Stomach smooth muscle (tissue), 2 donors: ENCODE measurements around the gene SLCO2A1.
A peak's percentile ranks its signal among the peaks of the same experiment; 100 is the strongest.

ENCODE experiments used
- H3K27ac ChIP-seq: one replicate; pipeline ENCODE4 v1.7.0; 2013; ENCODE audit warnings: mild to moderate bottlenecking, low read length, inconsistent platforms
- H3K27me3 ChIP-seq, 2 donors: one replicate each; pipeline ENCODE4 v1.7.0; 2013; ENCODE audit warnings: low read length in 2 of 2; ENCODE audit not compliant: insufficient read depth in 2 of 2, control insufficient read depth in 1 of 2
- H3K36me3 ChIP-seq, 2 donors: one replicate each; pipeline ENCODE4 v1.7.0; 2013; ENCODE audit warnings: low read length in 2 of 2; ENCODE audit not compliant: control insufficient read depth in 2 of 2, insufficient read depth in 2 of 2
- H3K4me1 ChIP-seq: one replicate; pipeline ENCODE4 v1.7.0; 2013; ENCODE audit warnings: low read length; ENCODE audit not compliant: control insufficient read depth, insufficient read depth
- H3K4me3 ChIP-seq, 2 donors: one replicate each; pipeline ENCODE4 v1.7.0; 2013; ENCODE audit warnings: low read length in 2 of 2
- H3K9ac ChIP-seq, 2 donors: one replicate each; pipeline ENCODE4 v1.7.0; 2013; ENCODE audit warnings: low read length in 2 of 2, mild to moderate bottlenecking in 1 of 2
- H3K9me3 ChIP-seq, 2 donors: one replicate each; pipeline ENCODE4 v1.7.0; 2013; ENCODE audit warnings: low read length in 2 of 2; ENCODE audit not compliant: control insufficient read depth in 2 of 2
- donor health status: healthy.
- donor health status: Pancreatic carcinoma.

The SLCO2A1 gene

GRCh38 chr3:133896002-133896761 is 133.5 kb downstream of the SLCO2A1 start:
- Histone ChIP-seq H3K9ac (peak overlapping the region; percentile 81 to 85), H3K27ac (no peak overlapping the region), H3K36me3 (no peaks in the 10 kb centered on the region), H3K4me3 (peak overlapping the region; percentile 63 to 78), H3K4me1 (peaks cover 13% of the 10 kb centered on the region), H3K27me3 (no peaks in the 10 kb centered on the region), H3K9me3 (no peaks in the 10 kb centered on the region)

GRCh38 chr3:133895208-133896001 is 134.3 kb downstream of the SLCO2A1 start, which contains the start of gene RAB6B:
RAB6B (minus strand) TSS chr3:133895882; CDS start chr3:133895466, 416 bp downstream.
- H3K9ac ChIP-seq: peak within 1 kb of the TSS; percentile 81 to 85
- peaks cover 13% of the 10 kb centered on the region for H3K4me1 ChIP-seq
- no peak within 1 kb of the TSS for H3K27ac ChIP-seq
- H3K36me3 ChIP-seq: no peaks in the 10 kb centered on the region
- H3K9me3 ChIP-seq: no peaks in the 10 kb centered on the region
- H3K27me3 ChIP-seq: no peaks in the 10 kb centered on the region
- H3K4me3 ChIP-seq: peak within 1 kb of the TSS; percentile 70 to 78

GRCh38 chr3:133894353-133895207 is 135.1 kb downstream of the SLCO2A1 start:
- peak overlapping the region; percentile 21 to 53 for H3K9ac ChIP-seq
- H3K27me3 ChIP-seq: no peaks in the 10 kb centered on the region
- no peaks in the 10 kb centered on the region for H3K9me3 ChIP-seq
- H3K27ac ChIP-seq: no peak overlapping the region
- no peaks in the 10 kb centered on the region for H3K36me3 ChIP-seq
- peaks cover 13% of the 10 kb centered on the region for H3K4me1 ChIP-seq
- H3K4me3 ChIP-seq: peak overlapping the region; percentile 70 to 78

DNA sequence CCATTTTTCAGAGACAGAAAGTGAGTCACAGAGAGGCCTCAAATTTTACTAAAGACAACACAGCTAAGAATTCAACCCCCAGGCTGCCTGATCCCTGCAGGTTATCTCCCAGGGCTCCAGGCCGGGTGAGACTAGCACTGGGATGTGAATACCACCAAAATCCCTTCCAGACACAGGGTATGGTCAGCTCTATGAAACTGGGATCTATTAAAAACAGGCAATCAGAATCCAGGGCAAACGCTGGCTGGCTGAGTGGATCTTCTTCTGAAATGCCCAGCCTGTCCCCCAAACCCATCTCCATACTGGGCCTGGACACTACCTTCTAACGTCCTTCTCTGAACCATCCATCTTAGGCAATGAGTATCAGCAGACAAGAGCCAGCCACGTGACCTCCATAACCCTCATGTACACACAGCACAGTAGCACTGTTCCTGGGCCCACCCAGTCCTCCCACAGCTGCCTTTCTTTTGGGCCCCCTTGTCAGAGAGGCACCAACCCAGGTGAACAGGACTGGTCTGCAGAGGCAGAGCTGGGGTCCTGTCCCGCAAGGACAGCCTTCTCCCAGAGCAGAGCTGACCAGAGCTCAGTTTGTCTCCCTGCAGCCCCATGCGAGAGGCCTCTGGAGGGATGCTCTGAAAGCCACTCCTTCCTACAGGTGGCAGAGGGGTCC is 135.9 kb downstream of the SLCO2A1 start:
- peak overlapping the region in 1 of 2 donors; percentile 78 for H3K4me3 ChIP-seq
- H3K9me3 ChIP-seq: no peaks in the 10 kb centered on the region
- peaks cover 13% of the 10 kb centered on the region for H3K4me1 ChIP-seq
- no peaks in the 10 kb centered on the region for H3K36me3 ChIP-seq
- H3K27ac ChIP-seq: no peak overlapping the region
- H3K27me3 ChIP-seq: no peaks in the 10 kb centered on the region
- H3K9ac ChIP-seq: no peak overlapping the region

DNA sequence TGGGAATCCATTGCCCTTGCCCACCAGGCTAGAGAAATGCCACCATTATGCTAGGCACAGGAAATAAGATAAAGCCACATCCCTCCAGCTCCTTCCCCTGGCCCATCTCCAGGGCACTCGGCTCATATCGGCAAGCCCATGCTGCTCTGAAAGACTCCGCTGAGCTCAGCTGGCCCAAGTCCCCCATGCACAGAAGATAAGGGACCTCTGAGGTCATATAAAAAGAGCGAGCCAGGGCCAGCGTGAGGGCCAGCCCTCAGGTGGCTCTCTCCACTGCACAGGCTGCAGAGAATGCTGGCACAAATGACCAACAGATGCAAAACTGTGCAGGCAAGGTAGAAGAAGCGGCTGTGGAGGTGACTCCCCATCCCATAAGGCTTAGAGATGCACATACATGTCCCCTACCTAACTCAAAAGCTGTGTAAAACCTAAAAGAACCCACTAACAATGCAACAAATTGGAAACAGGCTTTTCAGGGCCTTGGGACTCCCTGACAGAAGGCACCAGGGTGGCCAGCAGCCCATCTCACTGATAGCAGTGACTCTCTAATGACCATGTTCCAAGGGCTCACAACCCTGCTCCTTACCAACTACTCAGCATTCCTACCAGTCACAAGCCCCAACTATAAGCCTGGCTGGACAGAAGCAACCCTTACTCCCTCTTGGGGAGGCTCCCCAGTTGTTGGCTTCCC is 137.0 kb downstream of the SLCO2A1 start:
- Histone ChIP-seq H3K9ac (no peak overlapping the region), H3K4me1 (peaks cover 13% of the 10 kb centered on the region), H3K9me3 (no peaks in the 10 kb centered on the region), H3K36me3 (no peaks in the 10 kb centered on the region), H3K4me3 (no peak overlapping the region), H3K27ac (no peak overlapping the region), H3K27me3 (no peaks in the 10 kb centered on the region)

DNA sequence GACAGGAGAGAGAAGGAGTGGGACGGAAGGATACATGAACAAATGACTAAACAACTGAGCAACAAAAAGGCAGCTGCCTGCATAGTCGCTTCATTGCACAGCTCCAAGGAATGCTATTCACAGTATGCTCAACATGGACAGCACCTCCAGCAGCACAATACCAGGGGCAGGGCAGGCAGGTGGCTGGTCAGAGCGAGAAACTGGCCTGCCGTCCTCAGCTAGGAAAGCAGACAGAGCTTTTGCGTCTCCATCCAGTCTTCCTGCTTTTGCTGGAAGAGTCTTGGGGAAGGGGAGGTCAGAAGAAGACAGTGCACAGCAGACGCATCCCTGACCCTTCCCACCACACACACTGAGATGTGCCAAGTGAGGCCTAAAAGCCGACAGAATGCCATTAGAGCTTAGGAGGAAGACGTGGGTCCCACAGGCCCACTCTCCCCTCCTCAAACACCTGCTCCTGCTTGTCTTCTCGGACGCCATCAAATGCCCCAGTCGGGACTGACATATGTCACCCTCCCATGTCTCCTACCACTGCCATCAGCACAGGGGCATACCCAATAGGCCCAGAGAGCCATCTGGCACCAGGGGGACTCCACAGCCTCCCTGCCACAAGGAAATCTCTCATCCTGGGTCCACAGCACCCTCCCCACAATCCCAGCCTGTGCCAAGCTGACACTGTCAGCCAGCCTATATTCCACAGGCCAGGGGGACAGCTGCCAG is 137.9 kb downstream of the SLCO2A1 start:
- no peak overlapping the region for H3K27ac ChIP-seq

GRCh38 chr3:133890972-133891644 is 138.6 kb downstream of the SLCO2A1 start:
- no peak overlapping the region for H3K27ac ChIP-seq
- H3K4me1 ChIP-seq: peaks cover 11% of the 10 kb centered on the region
- H3K4me3 ChIP-seq: no peak overlapping the region

More for the DNA sequence above, 137.9 kb downstream of the SLCO2A1 start:
- Histone ChIP-seq H3K4me1 (peaks cover 13% of the 10 kb centered on the region), H3K36me3 (no peaks in the 10 kb centered on the region), H3K9me3 (no peaks in the 10 kb centered on the region), H3K4me3 (no peak overlapping the region), H3K27me3 (no peaks in the 10 kb centered on the region), H3K9ac (no peak overlapping the region)

DNA sequence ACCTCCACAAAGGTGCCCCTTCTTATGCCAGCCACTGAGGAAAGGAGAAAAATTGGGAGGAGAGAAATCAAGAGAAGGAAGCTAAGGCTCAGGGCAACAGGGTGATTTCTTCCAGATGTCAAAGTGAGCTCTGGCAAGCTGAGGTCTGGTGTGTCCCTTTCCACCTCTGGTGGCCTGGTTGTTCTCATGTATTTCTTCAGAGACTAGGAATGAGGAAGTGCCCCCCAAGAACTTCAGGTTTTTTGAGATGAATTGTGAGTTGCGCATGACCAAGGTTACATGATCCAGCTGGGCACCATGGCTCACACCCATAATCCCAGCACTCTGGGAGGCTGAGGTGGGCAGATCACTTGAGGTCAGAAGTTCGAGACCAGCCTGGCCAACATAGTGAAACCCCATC is 139.7 kb downstream of the SLCO2A1 start:
- Histone ChIP-seq H3K9ac (no peak overlapping the region), H3K4me1 (peaks cover 9% of the 10 kb centered on the region), H3K9me3 (no peaks in the 10 kb centered on the region), H3K36me3 (no peaks in the 10 kb centered on the region), H3K27ac (no peak overlapping the region), H3K27me3 (no peaks in the 10 kb centered on the region), H3K4me3 (no peak overlapping the region)

More at GRCh38 chr3:133890972-133891644, 138.6 kb downstream of the SLCO2A1 start:
- Histone ChIP-seq H3K9ac (no peak overlapping the region), H3K9me3 (no peaks in the 10 kb centered on the region), H3K27me3 (no peaks in the 10 kb centered on the region), H3K36me3 (no peaks in the 10 kb centered on the region)

DNA sequence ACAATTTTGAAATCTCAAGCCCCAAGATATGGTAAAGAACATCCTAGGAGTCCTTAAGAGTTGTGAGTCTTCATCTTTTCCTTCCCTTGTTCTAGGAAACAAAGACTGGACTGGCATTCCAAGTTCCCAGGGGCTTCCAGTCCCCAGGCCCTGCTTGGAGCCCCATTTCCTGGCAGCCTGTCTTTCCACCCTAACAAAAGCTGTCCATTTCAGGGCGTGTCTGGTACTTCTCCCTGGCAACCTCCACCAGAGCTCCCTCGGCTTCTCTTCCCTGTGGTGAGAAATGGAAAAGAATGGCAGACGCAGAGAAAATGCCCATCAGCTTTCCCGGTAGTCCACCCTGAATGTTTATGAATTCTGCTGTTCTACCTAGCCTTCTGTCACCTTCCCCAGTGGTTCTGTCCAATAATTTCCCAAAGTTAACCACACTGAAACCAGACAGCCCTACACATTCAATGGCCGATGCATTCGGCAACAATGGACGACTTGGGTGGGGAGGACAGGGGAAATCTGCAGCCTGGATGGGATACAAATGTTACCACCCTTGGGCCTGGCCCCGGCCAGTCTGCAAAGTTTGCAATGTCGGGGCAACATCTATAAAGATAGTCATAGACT is 140.9 kb downstream of the SLCO2A1 start:
- no peaks in the 10 kb centered on the region for H3K36me3 ChIP-seq
- no peaks in the 10 kb centered on the region for H3K9me3 ChIP-seq
- H3K27me3 ChIP-seq: no peaks in the 10 kb centered on the region
- H3K4me3 ChIP-seq: no peak overlapping the region
- no peak overlapping the region for H3K9ac ChIP-seq
- H3K4me1 ChIP-seq: peaks cover 3% of the 10 kb centered on the region
- H3K27ac ChIP-seq: no peak overlapping the region
